NCI-H146 treated with DMSO at 0.1 percent for 48 hours (cell line): Measurements from ENCODE around the gene CNGA3.

ENCODE experiments used
- DNase-seq: peaks from one replicate; lab custom pipeline; 2025; ENCODE audit not compliant: unreplicated experiment; lab: John Stamatoyannopoulos, UW

CNGA3 gene

DNA sequence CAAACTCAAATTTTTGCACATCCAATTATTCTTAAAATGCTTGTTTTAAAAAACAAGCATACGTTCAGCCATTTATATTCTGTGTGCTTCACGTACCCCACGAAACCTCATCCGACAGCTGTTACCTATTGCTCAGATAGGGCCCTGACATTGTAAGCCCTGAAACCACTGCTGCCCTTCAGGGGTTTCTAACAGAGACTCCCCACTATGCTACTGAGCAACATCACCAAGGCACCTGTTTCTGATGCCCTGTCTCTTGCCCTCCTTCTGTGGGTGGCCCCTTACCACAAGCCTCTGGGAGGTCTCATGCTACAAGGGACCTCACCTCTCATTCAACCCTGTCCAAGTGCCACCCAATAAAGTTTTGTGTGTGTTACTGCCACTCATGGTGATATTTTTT lies 18.5 kb upstream of the CNGA3 start:
- no peak for DNase-seq

GRCh38 chr2:98329549-98329948 lies 16.7 kb upstream of the CNGA3 start:
- DNase-seq = no peak

GRCh38 chr2:98332989-98333388 lies 13.3 kb upstream of the CNGA3 start:
- no peak for DNase-seq

- no peak for DNase-seq
Observed at GRCh38 chr2:98333922-98334321, 12.3 kb upstream of the CNGA3 start.

- no peak for DNase-seq
Observed at GRCh38 chr2:98334439-98335078, 11.7 kb upstream of the CNGA3 start.

- DNase-seq = no peak
Observed at GRCh38 chr2:98335271-98335670, 11.0 kb upstream of the CNGA3 start.

DNA sequence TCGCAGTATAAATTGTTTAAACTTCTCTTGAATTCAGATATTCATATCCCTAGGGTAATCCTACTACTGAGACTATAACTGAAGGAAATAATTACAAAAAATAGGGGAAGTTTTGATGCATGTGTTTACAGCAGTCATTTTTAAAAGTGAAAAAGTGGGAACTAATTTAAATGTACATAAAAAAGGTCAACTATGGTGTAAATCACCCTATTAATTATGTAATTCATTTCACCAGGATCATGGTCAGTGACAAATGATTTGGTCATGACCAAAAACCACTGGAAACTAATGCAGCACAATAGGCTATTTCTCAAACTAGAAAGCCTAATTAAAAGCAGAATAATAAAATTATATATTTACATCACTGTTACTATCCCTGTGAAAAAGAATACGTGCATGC lies 5.0 kb upstream of the CNGA3 start:
- DNase-seq = no peak

GRCh38 chr2:98343285-98343684 lies 3.0 kb upstream of the CNGA3 start:
- no peak for DNase-seq

DNA sequence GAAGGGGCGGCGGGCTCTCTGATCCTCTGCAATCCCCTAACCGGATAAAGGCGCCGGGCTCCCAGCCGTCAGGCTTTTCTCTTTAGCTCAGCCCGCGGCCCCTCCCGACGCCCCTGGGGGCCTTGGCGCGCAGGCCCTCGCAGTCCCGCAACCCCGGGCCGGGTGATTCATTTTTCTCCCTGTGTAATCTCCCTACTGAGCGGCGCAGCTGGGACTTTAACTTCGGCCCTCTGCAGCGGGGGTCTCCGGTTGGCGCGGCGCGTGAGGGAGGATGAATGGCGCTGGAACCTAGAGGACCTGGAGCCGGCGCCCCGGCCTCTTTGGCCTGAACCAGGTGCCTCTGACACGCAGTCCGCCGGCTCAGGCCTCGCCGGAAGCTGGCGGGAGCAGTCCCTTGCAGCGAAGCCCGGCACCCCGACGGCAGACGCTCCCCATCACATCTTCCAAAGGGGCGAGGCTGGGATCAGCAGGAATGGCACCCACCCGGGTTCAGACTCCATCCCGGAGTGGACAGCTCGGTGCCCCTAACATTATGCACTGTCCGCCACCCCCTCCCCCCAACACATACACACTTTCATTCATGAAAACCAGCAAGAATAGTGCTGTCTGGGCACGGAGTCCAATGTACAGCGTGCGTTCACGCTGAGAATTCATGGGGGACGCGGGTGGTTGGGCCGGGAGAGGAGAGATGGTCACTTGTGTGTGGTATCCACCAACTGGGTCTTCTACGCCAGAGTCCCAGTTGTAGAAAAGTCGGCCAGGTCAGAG lies 1.2 kb downstream of the CNGA3 start:
- DNase-seq = no peak

DNA sequence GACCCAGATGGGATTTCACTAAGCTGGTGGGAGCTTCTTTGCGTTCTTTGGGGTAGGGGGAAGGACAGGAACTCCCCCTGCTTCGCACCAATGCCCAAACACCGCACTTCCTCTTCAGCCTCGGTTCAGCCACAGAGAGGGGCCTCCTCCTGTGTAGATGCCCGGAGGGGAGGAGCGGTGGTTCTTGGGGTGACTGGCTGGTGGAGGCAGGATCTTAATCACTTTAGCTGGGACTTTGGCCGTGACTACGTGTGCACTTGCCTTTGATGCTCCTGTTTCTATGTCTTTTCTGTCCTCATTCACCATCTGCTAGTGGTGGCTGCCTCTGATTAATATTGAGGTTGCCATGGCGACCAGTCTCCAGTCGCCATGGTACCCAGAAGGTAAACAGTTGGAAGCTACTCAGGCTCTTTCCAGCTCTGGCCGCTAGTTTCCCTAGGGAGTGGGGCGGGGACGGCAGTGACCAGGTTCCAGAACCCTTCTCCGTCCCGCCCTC lies 1.9 kb downstream of the CNGA3 start:
- peak; percentile 48 for DNase-seq

- no peak for DNase-seq
Observed at GRCh38 chr2:98350411-98350810, 4.2 kb downstream of the CNGA3 start.

DNA sequence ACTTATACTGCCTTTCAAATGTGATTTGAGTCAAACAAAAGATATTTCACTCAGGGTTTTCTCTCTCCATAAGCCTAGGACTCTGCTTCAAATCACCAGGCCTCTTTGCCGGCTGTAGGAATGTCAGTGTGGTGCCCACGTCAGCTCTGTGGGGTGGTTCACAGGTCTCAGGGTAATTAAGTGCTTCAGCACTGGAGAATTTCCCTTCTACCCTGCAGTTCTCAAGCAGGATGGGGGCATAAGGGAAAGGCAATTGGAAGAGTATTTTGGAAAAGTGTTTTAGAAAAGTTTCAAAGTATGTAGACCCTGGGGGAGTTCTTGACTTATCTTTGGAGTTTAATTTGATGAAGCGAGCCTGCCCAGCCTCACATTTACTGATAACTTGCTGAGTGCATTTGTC lies 9.6 kb downstream of the CNGA3 start:
- no peak for DNase-seq

GRCh38 chr2:98356729-98357128 lies 10.5 kb downstream of the CNGA3 start:
- no peak for DNase-seq

- no peak for DNase-seq
Observed at GRCh38 chr2:98357849-98358248, 11.6 kb downstream of the CNGA3 start.

- DNase-seq = no peak
Observed at GRCh38 chr2:98359986-98360385, 13.7 kb downstream of the CNGA3 start.

DNA sequence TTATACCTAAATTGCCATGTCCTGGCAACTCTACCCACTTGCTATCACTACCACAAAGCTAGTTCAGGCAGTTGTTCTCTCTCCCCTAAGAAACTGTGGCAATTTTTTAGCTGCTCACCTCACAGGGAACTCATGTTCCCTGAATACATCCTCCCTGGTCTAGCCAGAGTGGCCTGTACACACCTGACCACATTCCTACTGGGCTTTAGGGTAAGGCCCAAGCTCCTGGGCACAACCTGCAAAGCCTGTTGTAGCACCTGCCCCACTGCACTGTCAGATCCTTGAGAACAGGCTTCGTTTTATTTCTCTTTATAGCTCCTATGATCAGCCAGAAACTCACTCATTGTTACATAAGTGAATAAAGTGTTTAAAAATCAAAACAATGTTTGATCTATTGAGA lies 21.5 kb downstream of the CNGA3 start:
- DNase-seq = no peak

DNA sequence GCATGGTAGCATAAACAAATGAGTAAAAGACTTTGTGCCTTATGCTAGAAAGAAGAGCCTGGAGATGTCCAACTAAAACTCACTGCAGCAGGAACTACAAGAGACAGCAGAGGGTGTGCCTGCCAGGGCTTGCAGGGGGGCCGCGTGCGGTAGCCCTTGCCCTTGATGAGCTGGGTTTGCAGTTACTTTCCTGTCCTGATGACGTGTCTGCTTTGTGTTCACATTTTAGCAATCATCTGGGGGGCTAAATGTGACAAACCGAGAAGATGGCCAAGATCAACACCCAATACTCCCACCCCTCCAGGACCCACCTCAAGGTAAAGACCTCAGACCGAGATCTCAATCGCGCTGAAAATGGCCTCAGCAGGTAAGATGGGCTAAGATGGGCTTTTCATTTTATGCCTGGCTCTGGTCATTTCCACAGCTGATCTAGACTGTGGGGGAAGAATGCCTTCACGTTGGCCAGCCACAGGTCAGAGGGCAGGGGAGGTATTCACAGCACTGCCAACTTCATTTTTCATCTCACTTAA lies 23.5 kb downstream of the CNGA3 start:
- DNase-seq = no peak

DNA sequence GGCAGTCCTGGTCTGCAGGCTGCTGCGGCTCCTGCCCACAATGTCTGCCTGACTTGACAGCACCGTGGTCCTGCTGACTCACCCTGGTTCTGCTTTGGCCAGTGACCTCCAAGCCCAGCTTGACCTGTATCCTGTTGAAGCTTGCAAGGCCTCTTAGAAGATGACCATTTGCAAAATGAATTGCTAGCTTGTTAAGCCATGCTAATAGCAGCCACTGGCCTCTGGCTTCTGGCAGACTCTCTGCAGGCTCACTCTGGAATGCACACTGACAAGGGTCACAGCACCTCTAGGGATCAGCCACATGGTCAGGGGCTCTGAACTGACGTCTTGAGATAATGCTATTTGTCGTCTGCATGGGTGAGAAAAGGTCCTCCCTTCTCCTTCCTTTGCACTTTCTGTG lies 25.9 kb downstream of the CNGA3 start:
- no peak for DNase-seq

GRCh38 chr2:98372579-98372978 lies 26.3 kb downstream of the CNGA3 start:
- DNase-seq = no peak

DNA sequence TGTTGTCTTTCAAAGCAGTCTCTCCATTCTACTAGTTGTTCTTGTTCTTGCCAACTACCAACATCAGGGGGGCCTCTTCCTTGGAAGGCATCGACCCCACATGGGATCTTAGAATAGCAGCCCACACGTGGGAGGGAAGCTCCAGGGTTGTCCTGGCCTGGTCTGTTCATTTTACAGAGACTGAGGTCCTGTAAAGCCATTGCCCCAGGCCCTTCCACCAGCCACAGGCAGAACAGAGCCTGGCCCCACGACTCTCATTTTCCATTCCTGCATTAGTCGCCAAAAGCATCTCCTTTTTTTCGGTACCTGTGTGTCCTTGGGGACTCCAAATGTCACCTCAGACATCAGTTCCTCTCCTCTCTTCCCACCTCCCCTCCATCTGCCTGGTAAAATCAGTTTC lies 28.0 kb downstream of the CNGA3 start:
- no peak for DNase-seq

DNA sequence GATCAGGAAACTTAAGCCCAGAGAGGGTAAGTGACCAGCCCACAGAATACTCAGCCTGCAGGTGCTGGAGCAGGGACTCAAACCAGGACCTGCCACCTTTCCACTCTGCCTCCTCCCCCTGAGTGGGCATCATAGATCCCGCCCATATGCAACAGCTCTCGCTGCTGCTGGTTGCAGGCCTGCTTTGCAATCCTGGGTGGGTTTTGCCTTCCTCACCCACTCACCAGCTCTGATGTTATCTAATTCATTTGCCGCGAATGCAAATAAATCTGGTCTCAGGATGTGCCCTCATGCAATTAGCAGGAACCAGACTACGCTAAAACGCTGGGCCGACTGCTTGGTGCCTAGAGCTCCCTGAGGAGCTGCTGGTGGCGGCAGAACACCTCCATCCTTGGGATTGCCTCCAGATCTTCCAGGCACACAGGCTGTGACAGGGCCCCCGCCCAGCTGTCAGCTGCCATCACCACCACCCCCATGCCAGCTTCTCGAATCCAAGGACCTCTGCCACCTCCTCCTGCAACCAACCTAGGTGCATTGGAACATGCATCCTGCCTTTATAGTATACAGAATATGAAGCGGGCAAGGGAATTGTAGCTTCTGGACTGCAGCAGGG lies 28.8 kb downstream of the CNGA3 start:
- DNase-seq = no peak

- DNase-seq = no peak
Observed at GRCh38 chr2:98376301-98376910, 30.1 kb downstream of the CNGA3 start.
